ENCODE results near the gene PKIG.

- TF ChIP-seq POLR2A (IDR thresholded peaks at IDR 0.05; ENCODE audit: low read depth) (no peak), CTCF (IDR thresholded peaks at IDR 0.05) (no peak)
These were observed 62.3 kb downstream of the PKIG start for GRCh38 chr20:44644667-44645131.

Data from esophagus muscularis mucosa (tissue), 3 donors.